RPMI8226 (cell line): ENCODE measurements around the gene MAMDC4.
"Not testable (repeated sequence)": the region's sequence is repeated elsewhere in the genome, so short reads cannot be mapped to it uniquely, and the experiment has no call there.

Experiments used
- DNase-seq: peaks from one replicate; pipeline ENCODE4 v3.0.0-alpha.2; 2015

MAMDC4 gene

DNA sequence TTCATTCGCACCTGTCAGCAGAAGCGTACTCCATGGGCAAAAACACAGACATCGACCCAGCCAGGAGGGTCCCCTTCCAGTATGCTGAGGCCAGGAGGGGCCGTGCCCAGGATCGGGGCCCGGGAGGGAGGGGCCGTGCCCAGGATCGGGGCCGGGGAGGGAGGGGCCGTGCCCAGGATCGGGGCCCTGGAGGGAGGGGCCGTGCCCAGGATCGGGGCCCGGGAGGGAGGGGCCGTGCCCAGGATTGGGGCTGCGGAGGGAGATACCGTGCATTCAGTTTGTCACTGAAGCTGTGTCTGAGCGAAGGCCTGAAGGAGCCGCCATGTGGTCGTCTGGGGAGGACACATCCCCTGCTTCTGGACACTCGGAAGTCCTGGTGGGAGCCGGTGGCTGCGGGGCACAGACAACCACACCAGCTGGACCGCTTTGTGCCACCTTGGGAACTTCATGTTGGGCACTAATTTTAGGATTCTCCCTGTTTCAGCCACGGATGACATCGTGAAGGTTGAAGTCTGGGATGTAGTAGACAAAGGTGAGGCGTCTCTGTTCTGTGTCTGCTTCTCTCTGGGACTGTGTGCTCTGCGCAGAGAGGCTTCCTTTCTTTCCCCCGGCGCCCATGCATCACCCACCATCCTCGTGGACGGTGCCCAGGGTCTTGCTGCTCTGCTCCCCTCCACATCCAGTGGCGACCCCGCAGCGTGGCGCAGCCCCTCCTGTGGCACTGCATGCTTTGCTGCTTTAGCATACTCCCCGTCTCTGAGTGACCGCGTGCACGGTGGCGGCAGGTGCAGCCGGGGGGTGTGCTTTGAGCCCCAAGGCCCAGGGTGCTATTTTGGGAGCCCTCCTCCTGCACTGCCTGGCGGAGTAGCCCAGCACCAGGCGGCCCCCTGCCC is 26.6 kb upstream of the MAMDC4 start:
- DNase-seq: no peak

- DNase-seq: no peak
Observed at GRCh38 chr9:136826188-136826541, 26.0 kb upstream of the MAMDC4 start.

GRCh38 chr9:136826703-136827582 is 25.2 kb upstream of the MAMDC4 start:
- no peak for DNase-seq

GRCh38 chr9:136827794-136828473 is 24.2 kb upstream of the MAMDC4 start:
- DNase-seq: no peak

- no peak for DNase-seq
Observed at GRCh38 chr9:136828474-136829140, 23.5 kb upstream of the MAMDC4 start.

GRCh38 chr9:136829412-136829811 is 22.7 kb upstream of the MAMDC4 start:
- no peak for DNase-seq

GRCh38 chr9:136829981-136830885 is 21.9 kb upstream of the MAMDC4 start:
- DNase-seq: no peak

GRCh38 chr9:136831002-136831719 is 21.0 kb upstream of the MAMDC4 start:
- no peak for DNase-seq

GRCh38 chr9:136831720-136832104 is 20.4 kb upstream of the MAMDC4 start:
- no peak for DNase-seq

DNA sequence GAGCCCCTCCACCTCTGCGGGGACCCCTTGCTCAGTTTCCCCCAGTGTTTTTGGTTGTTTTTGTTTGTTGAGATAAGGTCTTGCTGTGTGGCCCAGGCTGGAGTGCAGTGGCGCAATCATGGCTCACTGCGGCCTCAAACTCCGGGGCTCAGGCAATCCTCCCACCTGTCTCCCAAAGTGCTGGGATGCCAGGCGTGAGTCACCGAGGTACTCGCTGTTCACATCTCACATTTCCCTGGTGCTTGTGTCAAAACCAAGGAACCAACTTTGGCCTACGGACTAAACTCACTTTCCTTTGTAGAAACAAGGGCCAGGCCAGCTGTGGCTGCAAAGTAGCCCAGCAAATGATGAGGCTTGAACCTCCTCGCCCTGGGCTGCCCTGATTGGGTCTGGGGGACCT is 19.6 kb upstream of the MAMDC4 start:
- DNase-seq: no peak

DNA sequence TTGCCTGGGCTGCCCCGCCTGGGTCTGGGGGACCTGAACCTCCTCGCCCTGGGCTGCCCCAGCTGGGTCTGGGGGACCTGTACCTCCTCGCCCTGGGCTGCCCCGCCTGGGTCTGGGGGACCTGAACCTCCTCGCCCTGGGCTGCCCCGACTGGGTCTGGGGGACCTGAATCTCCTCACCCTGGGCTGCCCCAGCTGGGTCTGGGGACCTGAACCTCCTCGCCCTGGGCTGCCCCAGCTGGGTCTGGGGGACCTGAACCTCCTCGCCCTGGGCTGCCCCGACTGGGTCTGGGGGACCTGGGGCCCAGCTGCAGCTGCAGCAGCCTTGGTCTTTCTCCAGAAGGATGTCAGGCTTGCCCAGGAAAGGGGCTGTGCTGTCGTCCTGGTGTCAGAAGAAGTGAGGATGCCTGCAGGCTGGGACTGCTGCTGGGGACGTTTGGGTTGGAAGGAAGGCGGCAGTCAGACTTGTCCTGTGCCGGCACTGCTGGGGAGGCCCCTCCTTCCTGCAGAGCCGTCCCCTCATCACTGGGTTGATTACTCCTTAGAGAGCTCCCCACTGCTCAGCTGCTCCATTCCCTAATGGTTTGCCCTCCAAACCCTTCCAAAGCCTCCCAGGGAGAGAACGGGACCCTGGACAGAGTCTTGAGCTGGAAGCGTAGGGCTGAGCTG is 18.6 kb upstream of the MAMDC4 start:
- not testable (repeated sequence) for DNase-seq

- DNase-seq: no peak
Observed at GRCh38 chr9:136835162-136835931, 16.8 kb upstream of the MAMDC4 start.

DNA sequence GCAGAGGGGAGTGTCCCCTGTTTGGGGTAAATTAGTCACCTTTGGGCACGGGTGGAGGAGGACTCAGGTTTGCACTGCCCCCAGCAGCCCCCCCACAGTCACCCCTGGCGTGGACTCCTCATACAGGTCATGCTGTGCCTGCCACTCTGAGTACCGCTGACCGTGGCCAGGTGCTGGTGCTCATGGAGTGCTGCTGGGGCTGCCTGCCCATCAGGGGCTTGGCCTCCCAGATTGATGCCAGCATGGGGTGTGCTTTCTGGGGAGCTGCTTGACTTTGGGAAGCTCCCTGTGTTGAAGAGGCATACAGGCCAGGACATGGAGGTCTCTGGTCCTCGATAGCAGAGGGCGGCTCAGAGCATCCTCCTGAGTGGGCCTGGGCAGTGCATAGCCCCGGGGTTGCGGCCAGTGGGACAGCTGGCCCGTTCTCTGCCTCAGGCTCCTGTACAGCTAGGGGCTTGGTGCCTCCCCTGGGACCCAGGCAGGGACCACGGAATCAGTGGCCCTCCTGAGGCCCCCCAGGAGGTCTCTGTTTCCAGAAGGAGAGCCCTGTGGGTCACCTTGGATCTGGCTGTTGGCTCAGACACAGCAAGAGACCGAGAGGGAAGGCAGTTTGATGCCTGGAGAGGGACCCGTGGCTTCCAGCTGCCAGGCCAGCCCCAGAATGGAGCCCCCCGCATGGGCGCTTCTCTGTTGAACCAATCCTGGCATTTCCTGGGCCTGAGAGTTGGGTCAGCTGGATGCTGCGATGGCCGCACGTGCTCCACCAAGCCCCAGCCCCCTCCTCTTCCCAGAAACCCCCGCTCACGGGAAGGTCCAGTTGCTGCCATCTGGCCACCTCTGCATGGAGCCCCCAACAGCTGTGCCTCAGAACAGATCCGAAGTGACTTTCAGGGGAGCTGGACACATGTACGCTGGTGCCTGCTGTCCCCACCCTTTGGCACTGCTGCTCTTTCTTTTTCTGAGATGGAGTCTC is 15.9 kb upstream of the MAMDC4 start:
- DNase-seq: no peak

DNA sequence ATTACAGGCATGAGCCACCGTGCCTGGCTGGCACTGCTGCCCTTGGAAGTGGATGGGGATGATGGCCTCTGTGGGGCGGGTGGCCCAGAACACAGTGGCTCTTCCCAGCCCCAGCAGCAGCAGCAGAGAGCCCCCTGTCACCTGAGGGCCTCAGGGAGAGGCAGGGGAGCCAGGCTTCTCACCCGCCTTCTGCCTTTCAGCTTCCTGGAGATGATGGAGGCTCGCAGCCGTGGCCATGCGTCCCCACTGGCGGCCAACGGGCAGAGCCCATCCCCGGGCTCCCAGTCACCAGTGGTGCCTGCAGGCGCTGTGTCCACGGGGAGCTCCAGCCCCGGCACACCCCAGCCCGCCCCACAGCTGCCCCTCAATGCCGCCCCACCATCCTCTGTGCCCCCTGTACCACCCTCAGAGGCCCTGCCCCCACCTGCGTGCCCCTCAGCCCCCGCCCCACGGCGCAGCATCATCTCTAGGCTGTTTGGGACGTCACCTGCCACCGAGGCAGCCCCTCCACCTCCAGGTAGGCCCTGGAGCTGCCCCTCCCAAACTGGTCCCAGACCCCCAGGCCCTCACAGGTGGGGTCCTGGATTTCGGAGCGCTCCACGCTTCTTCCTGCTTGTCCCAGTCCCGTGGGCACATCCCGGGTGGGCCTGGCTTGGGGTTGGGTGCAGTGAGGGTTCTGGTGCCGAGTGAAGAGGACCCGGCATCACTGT is 14.8 kb upstream of the MAMDC4 start:
- DNase-seq: no peak

GRCh38 chr9:136837856-136838277 is 14.3 kb upstream of the MAMDC4 start:
- not testable (repeated sequence) for DNase-seq

DNA sequence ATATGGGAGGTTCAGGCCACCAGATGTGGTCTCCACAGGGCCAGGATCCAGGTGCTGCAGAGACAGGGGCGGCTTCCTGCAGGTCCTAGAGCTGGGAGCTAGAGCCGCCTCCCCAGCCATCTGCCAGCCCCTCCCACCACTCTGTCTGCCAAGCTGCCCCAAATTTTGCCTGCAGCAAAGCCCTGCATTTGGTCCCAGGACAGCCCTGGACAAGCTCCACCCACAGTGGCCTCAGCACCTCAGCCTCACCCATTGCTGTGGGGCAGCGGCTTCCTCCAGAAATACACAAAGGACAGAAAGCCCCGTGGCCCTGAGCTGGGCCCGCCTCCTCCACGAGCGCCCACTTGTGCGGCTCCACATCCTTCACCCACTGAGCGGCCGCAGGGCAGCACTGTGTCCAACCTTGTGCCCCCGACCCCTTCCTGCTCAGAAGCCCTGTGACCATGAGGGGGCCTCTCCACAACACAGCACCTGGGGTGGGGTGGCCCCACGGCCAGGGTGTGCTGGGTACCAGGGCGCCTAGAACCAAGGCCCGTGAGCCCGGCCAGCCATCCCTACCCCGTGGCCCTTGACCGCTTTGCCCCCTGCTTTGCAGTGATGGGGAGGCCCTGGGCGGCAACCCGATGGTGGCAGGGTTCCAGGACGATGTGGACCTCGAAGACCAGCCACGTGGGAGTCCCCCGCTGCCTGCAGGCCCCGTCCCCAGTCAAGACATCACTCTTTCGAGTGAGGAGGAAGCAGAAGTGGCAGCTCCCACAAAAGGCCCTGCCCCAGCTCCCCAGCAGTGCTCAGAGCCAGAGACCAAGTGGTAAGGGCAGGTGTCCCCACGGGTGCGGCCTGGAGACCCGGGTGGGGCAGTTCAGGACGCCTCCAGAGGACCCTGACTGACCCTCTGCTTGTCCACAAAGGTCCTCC is 13.6 kb upstream of the MAMDC4 start:
- no peak for DNase-seq
